ENCODE results near the gene GNG7.
"Not testable (repeated sequence)": the region's sequence is repeated elsewhere in the genome, so short reads cannot be mapped to it uniquely, and the experiment has no call there.

GNG7 gene

DNA sequence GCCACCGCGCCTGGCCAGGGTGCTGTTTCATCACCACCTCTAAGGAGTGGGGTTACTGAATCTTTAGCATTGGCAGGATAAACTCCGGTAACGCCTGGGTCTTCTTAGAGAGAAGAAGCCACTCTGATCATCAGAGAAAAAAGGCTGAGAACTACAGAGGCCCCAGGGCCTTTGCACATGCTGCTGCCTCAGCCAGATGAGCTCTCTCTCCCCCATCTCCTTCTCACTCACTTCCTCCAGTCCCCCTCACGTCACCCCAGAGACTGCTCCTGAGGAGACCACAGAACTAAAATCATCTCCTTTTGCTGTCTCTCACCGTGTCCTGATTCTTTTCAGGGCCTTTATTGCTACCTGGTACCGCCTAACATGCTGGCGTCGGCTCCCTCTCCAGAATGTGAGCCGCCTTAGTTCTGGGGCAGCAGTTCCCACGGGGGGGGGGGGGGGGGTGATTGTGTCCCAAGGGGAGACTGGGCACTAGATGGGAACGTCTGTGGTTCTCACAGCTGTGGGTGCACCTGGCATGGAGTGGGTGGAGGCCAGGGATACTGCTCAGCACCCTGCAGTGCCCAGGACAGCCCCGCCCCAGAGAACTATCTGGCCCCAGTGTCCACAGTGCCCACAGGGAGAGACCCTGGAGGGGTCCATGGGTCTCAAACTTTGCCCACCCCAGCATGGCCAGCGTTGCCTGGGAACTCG, 23.8 kb upstream of the GNG7 start:
- DNase-seq: no peak

DNA sequence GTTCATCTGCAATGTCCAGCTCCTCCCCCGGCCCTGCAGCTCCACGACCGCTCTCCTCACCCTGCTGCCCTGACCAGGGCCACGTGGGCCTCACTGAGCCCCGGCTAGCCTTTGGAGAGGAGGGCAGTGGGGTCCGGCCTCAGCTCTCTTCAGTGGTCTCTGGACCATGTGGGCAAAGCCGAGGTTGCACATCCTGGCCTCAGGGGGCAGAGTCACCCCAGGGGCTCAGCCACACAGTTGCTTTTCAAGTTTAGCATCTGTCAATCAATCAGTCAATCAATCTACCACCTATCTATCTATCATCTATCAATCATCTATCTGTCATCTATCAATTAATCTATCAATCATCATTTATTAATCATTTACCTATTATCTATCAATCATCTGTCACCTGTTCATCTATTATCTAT, 21.7 kb upstream of the GNG7 start:
- DNase-seq: no peak

DNA sequence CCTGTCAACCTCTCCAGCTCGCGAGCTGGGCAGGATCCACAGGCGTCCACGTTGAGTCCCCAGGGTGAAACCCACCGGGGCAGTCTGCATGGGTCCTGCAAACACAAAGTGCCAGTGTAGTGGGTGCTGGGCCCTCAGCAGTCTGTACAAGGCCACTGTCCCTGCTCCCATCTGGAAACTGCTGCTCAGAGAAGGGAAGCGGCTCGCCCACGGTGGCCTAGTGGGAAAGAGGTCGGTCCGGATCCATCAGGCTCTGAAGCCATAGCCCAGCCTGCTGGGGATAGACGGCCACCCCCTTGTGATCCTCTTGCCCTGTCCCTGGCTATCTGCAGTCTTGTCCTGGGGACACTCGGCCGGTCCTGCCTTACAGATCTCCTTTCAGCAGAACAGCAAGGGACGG, 21.3 kb upstream of the GNG7 start:
- DNase-seq: no peak

GRCh38 chr19:2723345-2723715, 20.8 kb upstream of the GNG7 start:
- DNase-seq: no peak

- no peak for DNase-seq
Observed at GRCh38 chr19:2722541-2723344, 20.2 kb upstream of the GNG7 start.

GRCh38 chr19:2721570-2722540, 19.4 kb upstream of the GNG7 start:
- no peak for DNase-seq

GRCh38 chr19:2720777-2721569, 18.5 kb upstream of the GNG7 start, which contains the start of gene DIRAS1:
DIRAS1 (minus strand) TSS chr19:2721372; CDS start chr19:2717806, 3,566 bp downstream.
- no peak for DNase-seq

GRCh38 chr19:2719920-2720776, 17.7 kb upstream of the GNG7 start:
- DNase-seq: no peak

GRCh38 chr19:2719232-2719735, 16.8 kb upstream of the GNG7 start:
- DNase-seq: no peak

DNA sequence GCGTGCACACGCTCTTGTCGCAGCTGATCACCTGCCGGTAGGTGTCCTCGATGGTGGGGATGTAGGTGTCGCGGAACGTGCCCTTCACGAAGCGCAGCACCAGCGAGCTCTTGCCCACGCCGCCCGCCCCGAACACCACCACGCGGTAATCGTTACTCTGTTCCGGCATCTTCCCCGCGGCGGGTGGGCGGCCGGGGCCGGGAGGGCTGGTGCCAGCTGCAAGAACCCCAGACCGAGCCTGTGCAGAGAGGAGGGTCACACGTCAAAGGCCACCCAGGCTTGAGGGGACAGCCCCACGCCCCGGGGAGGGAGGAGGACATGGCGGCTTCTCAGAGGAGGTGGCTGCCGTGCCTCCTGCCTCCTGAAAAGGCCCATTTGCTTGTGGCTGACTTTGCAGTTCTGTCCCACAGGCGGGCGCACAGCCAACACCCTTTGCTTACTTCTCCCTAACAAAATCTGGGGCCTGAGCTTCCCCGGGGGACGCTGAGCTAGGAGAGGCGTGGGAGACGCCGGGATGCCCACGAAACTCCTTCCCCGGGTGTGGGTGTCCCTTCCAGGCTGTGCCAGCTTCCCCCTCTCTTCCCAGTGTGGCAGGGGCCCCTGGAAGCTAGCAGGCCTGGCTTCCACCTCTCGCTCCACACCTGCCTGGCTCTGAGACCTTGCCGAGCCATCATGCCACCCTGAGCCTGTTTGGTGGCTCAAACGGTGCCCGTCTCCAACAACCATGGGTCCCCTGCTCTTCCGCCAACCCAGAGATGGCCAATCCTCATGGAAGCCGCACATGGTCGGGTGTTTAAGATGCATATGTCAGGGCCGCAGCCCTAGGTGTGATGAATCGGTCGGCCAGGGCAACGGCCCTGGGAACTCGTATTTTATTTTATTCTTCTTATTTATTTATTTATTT, 15.4 kb upstream of the GNG7 start:
- no peak for DNase-seq

- DNase-seq: no peak
Observed at GRCh38 chr19:2716722-2717637, 14.5 kb upstream of the GNG7 start.

- no peak for DNase-seq
Observed at GRCh38 chr19:2716275-2716650, 13.8 kb upstream of the GNG7 start.

DNA sequence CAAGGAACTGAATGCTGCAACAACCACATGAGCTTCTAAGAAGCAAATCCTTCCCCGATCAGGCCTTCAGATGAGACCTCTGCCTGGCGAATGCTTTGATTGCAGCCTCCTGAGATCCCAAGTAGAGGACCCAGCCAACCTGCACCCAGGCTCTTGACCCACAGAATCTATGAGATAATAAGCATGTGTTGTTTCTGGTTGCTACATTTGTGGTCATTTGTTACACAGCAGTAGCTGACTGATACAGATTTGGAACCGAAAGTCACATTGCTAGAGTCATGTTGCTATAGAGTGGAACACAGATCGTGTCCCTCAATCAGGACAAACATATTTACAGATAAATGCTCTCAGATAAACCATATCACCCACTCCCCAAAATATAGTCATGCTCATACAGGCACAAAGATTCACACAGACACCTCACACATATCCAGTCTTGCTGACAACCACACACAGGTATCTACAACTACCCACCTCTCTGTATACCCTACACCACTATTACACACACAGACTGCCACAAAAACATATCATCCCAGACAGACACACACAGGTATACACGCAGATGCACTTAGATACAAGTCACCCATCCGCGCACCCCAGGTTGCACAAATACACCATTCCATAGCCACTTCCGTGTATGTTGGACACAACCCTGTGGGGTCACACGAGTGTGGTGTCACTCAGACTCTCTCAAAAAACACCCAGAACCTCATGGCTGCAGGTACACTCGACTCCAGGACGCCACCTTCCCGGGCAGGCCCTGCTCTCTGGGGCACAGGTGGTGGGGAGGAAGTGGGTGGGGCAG, 13.2 kb upstream of the GNG7 start:
- DNase-seq: no peak

GRCh38 chr19:2714531-2715269, 12.2 kb upstream of the GNG7 start:
- DNase-seq: no peak

DNA sequence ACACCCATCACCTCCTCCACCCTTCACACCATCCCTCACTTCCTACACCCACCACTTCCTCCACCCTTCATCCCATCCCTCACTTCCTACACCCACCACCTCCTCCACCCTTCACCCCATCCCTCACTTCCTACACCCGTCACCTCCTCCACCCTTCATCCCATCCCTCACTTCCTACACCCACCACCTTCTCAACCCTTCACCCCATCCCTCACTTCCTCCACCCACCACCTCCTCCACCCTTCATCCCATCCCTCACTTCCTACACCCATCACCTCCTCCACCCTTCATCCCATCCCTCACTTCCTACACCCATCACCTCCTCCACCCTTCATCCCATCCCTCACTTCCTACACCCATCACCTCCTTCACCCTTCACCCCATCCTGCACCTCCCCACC, 11.6 kb upstream of the GNG7 start:
- DNase-seq: not testable (repeated sequence)

DNA sequence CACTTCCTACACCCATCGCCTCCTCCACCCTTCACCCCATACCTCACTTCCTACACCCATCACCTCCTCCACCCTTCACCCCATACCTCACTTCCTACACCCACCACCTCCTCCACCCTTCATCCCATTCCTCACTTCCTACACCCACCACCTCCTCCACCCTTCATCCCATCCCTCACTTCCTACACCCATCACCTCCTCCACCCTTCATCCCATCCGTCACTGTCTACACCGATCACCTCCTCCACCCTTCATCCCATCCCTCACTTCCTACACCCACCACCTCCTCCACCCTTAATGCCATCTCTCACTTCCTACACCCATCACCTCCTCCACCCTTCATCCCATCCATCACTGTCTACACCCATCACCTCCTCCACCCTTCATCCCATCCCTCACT, 10.7 kb upstream of the GNG7 start:
- not testable (repeated sequence) for DNase-seq

DNA sequence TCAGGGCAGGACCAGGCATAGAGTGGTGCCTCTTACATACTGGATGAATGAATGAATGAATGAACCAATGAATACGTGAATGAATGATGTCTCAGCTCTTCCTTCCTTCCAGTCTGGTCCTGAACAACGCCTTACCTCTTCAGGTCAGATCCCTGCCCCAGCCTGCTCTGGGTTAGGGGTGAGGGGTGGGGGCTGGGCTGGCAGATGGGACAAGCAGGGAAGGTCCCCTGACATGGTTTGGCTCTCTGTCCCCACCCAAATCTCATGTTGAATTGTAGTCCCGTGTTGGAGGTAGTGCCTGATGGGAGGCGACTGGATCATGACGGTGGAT, 9.3 kb upstream of the GNG7 start:
- DNase-seq: no peak
